ENCODE measurements around the gene SDHAF1. TPM values are rescaled to one million over a fixed set of nuclear protein-coding genes. Genes with fewer than 3 reads are reported as not detected.
A peak's percentile ranks its signal among the peaks of the same experiment; 100 is the strongest.

The SDHAF1 gene
- total RNA-seq = 10 to 100 TPM; 12.9 to 14.1 TPM
- 13.2 TPM for polyA plus RNA-seq (2013, experiment 1 of 2)
- polyA plus RNA-seq (2013, experiment 2 of 2) = 11.5 TPM
- long read RNA-seq, experiment 1, transcript SDHAF1-201 (1 exons, 1,117 nt) = major isoform, 21 of 21 reads
- long read RNA-seq, experiment 1, partial matches to known transcripts = 0 of 21 reads
- long read RNA-seq, experiment 1, other reads (novel, unspliced or antisense) = 0 of 21 reads
- long read RNA-seq, experiment 2, transcript SDHAF1-201 (1 exons, 1,117 nt) = major isoform, 13 of 13 reads
- long read RNA-seq, experiment 2, partial matches to known transcripts = 0 of 13 reads
- long read RNA-seq, experiment 2, other reads (novel, unspliced or antisense) = 0 of 13 reads
- long read RNA-seq, experiment 3, transcript SDHAF1-201 (1 exons, 1,117 nt) = major isoform, 50 of 50 reads
- long read RNA-seq, experiment 3, partial matches to known transcripts = 0 of 50 reads
- long read RNA-seq, experiment 3, other reads (novel, unspliced or antisense) = 0 of 50 reads
- long read RNA-seq, experiment 4, partial matches to known transcripts = 0 of 1 reads
- long read RNA-seq, experiment 4, other reads (novel, unspliced or antisense) = 0 of 1 reads

DNA sequence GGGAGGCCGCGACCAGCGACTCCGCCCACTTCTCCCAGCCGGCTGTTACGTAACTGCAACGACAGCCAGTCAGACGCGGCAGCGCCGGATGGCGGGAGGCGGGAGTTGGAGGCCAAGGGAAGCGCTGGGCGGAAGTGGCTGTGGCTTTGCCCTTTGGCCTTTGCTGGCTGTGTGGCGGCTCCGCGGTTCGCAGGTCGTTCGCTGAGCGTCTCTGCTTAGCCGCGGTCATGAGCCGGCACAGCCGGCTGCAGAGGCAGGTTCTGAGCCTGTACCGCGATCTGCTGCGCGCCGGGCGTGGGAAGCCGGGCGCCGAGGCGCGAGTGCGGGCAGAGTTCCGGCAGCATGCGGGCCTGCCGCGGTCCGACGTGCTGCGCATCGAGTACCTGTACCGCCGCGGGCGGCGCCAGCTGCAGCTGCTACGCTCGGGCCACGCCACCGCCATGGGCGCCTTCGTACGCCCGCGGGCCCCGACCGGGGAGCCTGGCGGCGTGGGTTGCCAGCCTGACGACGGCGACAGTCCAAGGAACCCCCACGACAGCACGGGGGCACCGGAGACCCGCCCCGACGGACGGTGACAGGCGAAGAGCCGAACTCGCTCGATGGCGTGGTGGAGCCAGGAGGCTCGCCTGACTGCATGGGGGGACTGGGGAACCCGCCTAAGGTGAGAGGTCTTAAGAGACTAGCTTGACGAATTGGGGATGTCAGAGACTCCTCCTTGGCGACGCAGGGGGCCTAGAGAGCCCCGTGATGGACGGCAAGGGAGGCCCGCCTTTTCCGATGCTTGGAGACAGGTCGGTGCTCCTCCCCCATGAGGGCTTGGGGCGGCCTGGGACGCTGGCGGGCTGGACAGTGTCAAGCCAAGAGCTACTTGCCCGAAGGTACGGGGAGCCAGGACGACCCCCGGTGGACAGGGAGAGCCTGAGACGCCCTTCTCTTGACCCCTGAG lies at the start of gene SDHAF1:
Gene SDHAF1, plus strand, starts transcription at position 141 of the 946 bp plus-strand sequence. Its CDS starts 87 bp downstream, at position 228.
- peaks cover 9% of the 10 kb centered on the region for H3K36me3 Mint-ChIP-seq (ENCODE audit: low read depth)
- Histone ChIP-seq H3K27me3 (ENCODE audit: control insufficient read depth, insufficient read depth, low read length, poor library complexity, severe bottlenecking) (no peaks in the 10 kb centered on the region), H3K4me3 (ENCODE audit: low read length) (peak within 1 kb of the TSS; percentile 91), H3K36me3 (ENCODE audit: control insufficient read depth, insufficient read depth, low read length) (peaks cover 8% of the 10 kb centered on the region), H3K9me3 (ENCODE audit: control insufficient read depth, low read length) (no peaks in the 10 kb centered on the region), H3K9ac (ENCODE audit: extremely low read depth, low read length, poor library complexity, severe bottlenecking) (peak within 1 kb of the TSS; percentile 41), H3K4me1 (ENCODE audit: control insufficient read depth, insufficient read depth, low read length) (peaks cover 7% of the 10 kb centered on the region), H3K27ac (ENCODE audit: low read depth, low read length) (no peak within 1 kb of the TSS)
- no peaks in the 10 kb centered on the region for H3K9me3 Mint-ChIP-seq
- H3K4me1 Mint-ChIP-seq = peaks cover 9% of the 10 kb centered on the region
- DNase-seq = peak; percentile 98
- 1 to 2% methylated on average over 44 to 97 of the region's 97 CpGs for WGBS, 2 experiments (ENCODE audit: insufficient coverage in 1 of 2, insufficient read length in 1 of 2)
- peak within 1 kb of the TSS; percentile 78 for H3K4me3 Mint-ChIP-seq
- H3K27me3 Mint-ChIP-seq (ENCODE audit: insufficient read depth) = peaks cover 12% of the 10 kb centered on the region
- TF ChIP-seq, protein P1, sequence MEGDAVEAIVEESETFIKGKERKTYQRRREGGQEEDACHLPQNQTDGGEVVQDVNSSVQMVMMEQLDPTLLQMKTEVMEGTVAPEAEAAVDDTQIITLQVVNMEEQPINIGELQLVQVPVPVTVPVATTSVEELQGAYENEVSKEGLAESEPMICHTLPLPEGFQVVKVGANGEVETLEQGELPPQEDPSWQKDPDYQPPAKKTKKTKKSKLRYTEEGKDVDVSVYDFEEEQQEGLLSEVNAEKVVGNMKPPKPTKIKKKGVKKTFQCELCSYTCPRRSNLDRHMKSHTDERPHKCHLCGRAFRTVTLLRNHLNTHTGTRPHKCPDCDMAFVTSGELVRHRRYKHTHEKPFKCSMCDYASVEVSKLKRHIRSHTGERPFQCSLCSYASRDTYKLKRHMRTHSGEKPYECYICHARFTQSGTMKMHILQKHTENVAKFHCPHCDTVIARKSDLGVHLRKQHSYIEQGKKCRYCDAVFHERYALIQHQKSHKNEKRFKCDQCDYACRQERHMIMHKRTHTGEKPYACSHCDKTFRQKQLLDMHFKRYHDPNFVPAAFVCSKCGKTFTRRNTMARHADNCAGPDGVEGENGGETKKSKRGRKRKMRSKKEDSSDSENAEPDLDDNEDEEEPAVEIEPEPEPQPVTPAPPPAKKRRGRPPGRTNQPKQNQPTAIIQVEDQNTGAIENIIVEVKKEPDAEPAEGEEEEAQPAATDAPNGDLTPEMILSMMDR (conservative IDR thresholded peaks at IDR 0.05) = peak; percentile 11
- H3K27ac Mint-ChIP-seq = peak within 1 kb of the TSS; percentile 91

DNA sequence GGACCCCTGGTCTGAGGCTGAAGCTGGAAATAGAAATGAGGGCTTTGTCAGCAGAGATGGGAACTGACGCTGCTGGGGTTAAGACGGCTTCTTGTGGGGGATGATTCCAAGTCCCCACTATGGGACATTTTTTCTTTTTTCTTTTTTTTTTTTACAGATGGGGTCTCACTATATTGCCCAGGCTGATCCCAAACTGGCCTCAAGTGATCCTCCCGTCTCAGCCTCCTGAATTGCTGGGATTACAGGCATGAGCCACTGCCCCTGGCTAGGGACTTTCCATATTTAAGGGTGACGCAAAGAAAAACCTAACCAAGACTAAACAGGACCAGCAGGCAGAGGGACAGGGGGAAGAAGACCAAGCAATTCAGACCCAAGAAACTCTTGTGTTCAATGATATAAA lies 48.8 kb upstream of the SDHAF1 start:
- Histone ChIP-seq H3K9ac (ENCODE audit: extremely low read depth, low read length, poor library complexity, severe bottlenecking) (no peak overlapping the region), H3K36me3 (ENCODE audit: control insufficient read depth, insufficient read depth, low read length) (peaks cover 3% of the 10 kb centered on the region), H3K4me1 (ENCODE audit: control insufficient read depth, insufficient read depth, low read length) (no peaks in the 10 kb centered on the region), H3K4me3 (ENCODE audit: low read length) (no peak overlapping the region), H3K27ac (ENCODE audit: low read depth, low read length) (no peak overlapping the region), H3K9me3 (ENCODE audit: control insufficient read depth, low read length) (no peaks in the 10 kb centered on the region), H3K27me3 (ENCODE audit: control insufficient read depth, insufficient read depth, low read length, poor library complexity, severe bottlenecking) (no peaks in the 10 kb centered on the region)
- Mint-ChIP-seq H3K36me3 (ENCODE audit: low read depth) (peaks cover 18% of the 10 kb centered on the region), H3K27ac (no peak overlapping the region), H3K4me3 (no peak overlapping the region), H3K4me1 (peaks cover 5% of the 10 kb centered on the region), H3K27me3 (ENCODE audit: insufficient read depth) (peaks cover 2% of the 10 kb centered on the region), H3K9me3 (no peaks in the 10 kb centered on the region)
- no peak for DNase-seq
- WGBS, 2 experiments (ENCODE audit: insufficient coverage in 1 of 2, insufficient read length in 1 of 2) = 98 to 100% methylated on average over 2 to 4 of the region's 4 CpGs
- TF ChIP-seq, protein P1 (conservative IDR thresholded peaks at IDR 0.05) = no peak

- Mint-ChIP-seq H3K4me3 (no peak overlapping the region), H3K36me3 (ENCODE audit: low read depth) (peaks cover 1% of the 10 kb centered on the region), H3K27me3 (ENCODE audit: insufficient read depth) (peaks cover 4% of the 10 kb centered on the region), H3K9me3 (no peaks in the 10 kb centered on the region), H3K27ac (no peak overlapping the region), H3K4me1 (peaks cover 4% of the 10 kb centered on the region)
- H3K9ac ChIP-seq (ENCODE audit: extremely low read depth, low read length, poor library complexity, severe bottlenecking) = no peak overlapping the region
- no peak for DNase-seq
- H3K27me3 ChIP-seq (ENCODE audit: control insufficient read depth, insufficient read depth, low read length, poor library complexity, severe bottlenecking) = no peaks in the 10 kb centered on the region
- no peaks in the 10 kb centered on the region for H3K9me3 ChIP-seq (ENCODE audit: control insufficient read depth, low read length)
- WGBS, 2 experiments (ENCODE audit: insufficient coverage in 1 of 2, insufficient read length in 1 of 2) = 38 to 83% methylated on average over 1 to 2 of the region's 2 CpGs
- no peaks in the 10 kb centered on the region for H3K4me1 ChIP-seq (ENCODE audit: control insufficient read depth, insufficient read depth, low read length)
- H3K27ac ChIP-seq (ENCODE audit: low read depth, low read length) = no peak overlapping the region
- TF ChIP-seq, protein P1 (conservative IDR thresholded peaks at IDR 0.05) = no peak
- H3K4me3 ChIP-seq (ENCODE audit: low read length) = no peak overlapping the region
- no peaks in the 10 kb centered on the region for H3K36me3 ChIP-seq (ENCODE audit: control insufficient read depth, insufficient read depth, low read length)
Measured at GRCh38 chr19:35949131-35949530, 45.9 kb upstream of the SDHAF1 start.

All from endodermal cell (in vitro differentiated cells).